ENCODE data around the gene EWSR1. TPM values are rescaled to one million over a fixed set of nuclear protein-coding genes. Genes with fewer than 3 reads are reported as not detected.

Gene EWSR1
- total RNA-seq, 1 donor from 2014 or later: 159 TPM

DNA sequence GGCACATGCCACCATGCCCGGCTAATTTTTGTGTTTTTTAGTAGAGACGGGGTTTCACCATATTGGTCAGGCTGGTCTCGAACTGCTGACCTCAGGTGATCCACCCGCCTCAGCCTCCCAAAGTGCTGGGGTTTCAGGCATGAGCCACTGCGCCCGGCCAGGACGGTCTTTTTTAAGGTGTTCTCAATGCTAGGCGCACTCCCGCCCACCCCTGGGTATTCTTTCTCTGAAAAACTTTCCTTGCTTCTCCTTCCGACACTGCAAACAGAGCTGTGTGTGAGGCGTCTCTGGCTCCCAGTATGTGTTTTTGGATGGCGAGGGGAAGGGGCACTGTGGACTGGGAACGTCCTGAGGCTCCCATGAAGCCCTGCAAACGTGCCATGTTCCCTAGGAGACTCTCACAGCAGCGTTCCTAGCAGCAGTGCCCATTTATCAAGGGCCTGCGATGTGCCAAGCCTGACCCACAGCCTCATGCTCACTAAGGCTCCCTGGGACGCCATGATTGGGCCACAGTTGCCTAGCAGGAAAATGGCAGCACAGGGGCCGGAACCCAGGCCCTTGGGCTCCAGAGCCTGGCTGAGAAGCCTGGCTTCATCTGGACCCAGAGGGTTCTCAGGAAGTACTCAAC lies 49.9 kb downstream of the EWSR1 start:
- ATAC-seq (no peak), DNase-seq (no peak)
- peaks cover 29% of the 10 kb centered on the region for H3K4me1 ChIP-seq
- intact Hi-C loops (cut with DNase I): no loop called here
- TF ChIP-seq, protein P1, sequence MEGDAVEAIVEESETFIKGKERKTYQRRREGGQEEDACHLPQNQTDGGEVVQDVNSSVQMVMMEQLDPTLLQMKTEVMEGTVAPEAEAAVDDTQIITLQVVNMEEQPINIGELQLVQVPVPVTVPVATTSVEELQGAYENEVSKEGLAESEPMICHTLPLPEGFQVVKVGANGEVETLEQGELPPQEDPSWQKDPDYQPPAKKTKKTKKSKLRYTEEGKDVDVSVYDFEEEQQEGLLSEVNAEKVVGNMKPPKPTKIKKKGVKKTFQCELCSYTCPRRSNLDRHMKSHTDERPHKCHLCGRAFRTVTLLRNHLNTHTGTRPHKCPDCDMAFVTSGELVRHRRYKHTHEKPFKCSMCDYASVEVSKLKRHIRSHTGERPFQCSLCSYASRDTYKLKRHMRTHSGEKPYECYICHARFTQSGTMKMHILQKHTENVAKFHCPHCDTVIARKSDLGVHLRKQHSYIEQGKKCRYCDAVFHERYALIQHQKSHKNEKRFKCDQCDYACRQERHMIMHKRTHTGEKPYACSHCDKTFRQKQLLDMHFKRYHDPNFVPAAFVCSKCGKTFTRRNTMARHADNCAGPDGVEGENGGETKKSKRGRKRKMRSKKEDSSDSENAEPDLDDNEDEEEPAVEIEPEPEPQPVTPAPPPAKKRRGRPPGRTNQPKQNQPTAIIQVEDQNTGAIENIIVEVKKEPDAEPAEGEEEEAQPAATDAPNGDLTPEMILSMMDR (IDR thresholded peaks at IDR 0.05): no peak
- H3K4me3 ChIP-seq: no peak overlapping the region
- no peak overlapping the region for H3K27ac ChIP-seq
- H3K27me3 ChIP-seq (ENCODE audit: low read depth): peaks cover 37% of the 10 kb centered on the region
- H3K36me3 ChIP-seq: no peaks in the 10 kb centered on the region
- H3K9me3 ChIP-seq: no peaks in the 10 kb centered on the region

DNA sequence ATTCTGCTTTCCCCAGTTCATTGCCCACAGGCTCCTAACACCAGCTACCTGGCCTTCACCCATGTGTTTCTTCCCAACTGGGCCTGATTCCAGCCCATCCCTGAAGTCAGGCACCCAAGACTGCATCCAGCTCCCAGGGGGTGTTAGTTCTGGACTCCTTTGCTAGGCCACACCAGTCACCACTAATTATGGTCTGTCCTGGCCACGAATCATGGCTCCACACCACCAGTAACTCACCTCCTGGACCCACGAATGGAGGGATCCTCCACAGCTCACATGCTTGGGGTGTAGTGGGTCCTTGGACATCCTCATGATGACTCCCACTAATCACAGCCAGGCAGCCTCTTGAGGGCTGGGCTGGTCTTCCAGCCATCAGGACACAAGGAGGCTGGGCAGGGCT lies 51.0 kb downstream of the EWSR1 start:
- H3K4me1 ChIP-seq: peaks cover 17% of the 10 kb centered on the region
- H3K36me3 ChIP-seq: no peaks in the 10 kb centered on the region
- H3K27me3 ChIP-seq (ENCODE audit: low read depth): peaks cover 26% of the 10 kb centered on the region
- H3K9me3 ChIP-seq: no peaks in the 10 kb centered on the region
- DNase-seq (no peak), ATAC-seq (no peak)
- H3K4me3 ChIP-seq: no peak overlapping the region
- intact Hi-C loops (cut with DNase I): no loop called here
- TF ChIP-seq, protein P1 (IDR thresholded peaks at IDR 0.05): no peak
- H3K27ac ChIP-seq: no peak overlapping the region

DNA sequence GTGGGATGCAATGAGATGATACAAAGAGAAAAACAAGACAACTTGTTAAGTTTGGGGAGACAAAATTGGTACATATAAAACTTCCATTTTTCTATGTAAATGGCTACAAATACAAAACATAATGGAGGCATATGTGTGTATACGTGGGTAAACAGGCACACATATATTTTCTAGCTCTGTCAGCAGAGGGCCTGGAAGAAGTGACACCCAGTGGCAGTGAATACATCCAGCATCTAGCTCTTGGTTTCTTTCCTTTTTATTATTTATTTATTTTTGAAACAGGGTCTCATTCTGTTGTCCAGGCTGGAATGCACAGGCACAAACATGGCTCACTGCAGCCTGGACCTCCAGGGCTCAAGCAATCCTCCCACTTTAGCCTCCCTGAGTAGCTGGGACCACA lies 52.5 kb downstream of the EWSR1 start:
- intact Hi-C loops (cut with DNase I): no loop called here
- no peaks in the 10 kb centered on the region for H3K36me3 ChIP-seq
- no peak overlapping the region for H3K4me3 ChIP-seq
- no peak for DNase-seq
- peaks cover 12% of the 10 kb centered on the region for H3K27me3 ChIP-seq (ENCODE audit: low read depth)
- H3K4me1 ChIP-seq: peaks cover 6% of the 10 kb centered on the region
- H3K27ac ChIP-seq: no peak overlapping the region
- TF ChIP-seq, protein P1 (IDR thresholded peaks at IDR 0.05): no peak
- ATAC-seq: no peak
- no peaks in the 10 kb centered on the region for H3K9me3 ChIP-seq

DNA sequence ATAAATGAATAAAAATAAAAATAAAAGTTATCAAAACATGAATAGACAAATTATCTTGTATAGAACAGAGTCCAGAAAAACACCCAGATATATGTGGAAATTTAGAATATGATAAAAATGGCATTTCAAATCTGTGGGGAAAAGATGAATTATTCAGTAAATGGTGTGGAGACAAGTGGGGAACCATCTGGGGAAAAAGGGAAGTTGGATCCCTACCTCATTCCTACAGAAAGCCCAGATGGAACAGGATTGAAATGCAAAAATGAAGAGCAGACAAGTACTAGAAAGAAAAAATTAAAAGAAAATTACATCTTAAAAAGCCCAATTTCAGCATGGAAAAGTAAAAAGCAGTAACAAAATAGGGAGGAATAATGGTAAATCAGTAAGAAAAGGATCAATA lies 55.6 kb downstream of the EWSR1 start:
- H3K27me3 ChIP-seq (ENCODE audit: low read depth): no peaks in the 10 kb centered on the region
- DNase-seq: no peak
- H3K4me1 ChIP-seq: no peaks in the 10 kb centered on the region
- intact Hi-C loops (cut with DNase I): no loop called here
- TF ChIP-seq, protein P1 (IDR thresholded peaks at IDR 0.05): no peak
- H3K27ac ChIP-seq: no peak overlapping the region
- H3K36me3 ChIP-seq: peaks cover 24% of the 10 kb centered on the region
- H3K9me3 ChIP-seq: no peaks in the 10 kb centered on the region
- no peak overlapping the region for H3K4me3 ChIP-seq
- no peak for ATAC-seq

DNA sequence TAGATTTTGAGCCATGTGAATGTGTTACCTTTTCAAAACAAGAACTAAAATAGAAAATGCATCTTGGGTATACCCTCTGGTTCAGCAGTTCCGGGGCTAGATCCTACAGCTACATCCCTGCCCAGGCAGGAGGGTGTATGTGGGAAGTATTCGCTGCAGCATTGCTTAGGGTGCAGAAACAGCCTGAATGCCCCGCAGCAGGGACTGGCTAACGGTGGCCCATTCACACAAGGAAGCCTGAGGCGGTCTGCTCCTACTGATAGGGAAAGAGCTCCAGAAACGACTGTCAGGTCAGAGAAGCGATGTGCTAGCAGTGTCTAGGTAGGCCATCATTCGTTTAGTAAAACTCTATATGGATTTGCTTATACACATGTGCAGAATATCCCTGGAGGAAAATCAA lies 57.3 kb downstream of the EWSR1 start:
- no peak for ATAC-seq

More for the DNA sequence above, 57.3 kb downstream of the EWSR1 start:
- no peak overlapping the region for H3K27ac ChIP-seq
- peaks cover 41% of the 10 kb centered on the region for H3K36me3 ChIP-seq
- no peak for DNase-seq
- TF ChIP-seq, protein P1 (IDR thresholded peaks at IDR 0.05): no peak
- H3K27me3 ChIP-seq (ENCODE audit: low read depth): no peaks in the 10 kb centered on the region
- intact Hi-C loops (cut with DNase I): no loop called here
- no peaks in the 10 kb centered on the region for H3K9me3 ChIP-seq
- no peaks in the 10 kb centered on the region for H3K4me1 ChIP-seq
- H3K4me3 ChIP-seq: no peak overlapping the region
